ENCODE results near the gene TEAD4. TPM values are rescaled to one million over a fixed set of nuclear protein-coding genes. Genes with fewer than 3 reads are reported as not detected.

Gene TEAD4
- total RNA-seq, 1 experiment from 2014 or later, result 127 TPM

DNA sequence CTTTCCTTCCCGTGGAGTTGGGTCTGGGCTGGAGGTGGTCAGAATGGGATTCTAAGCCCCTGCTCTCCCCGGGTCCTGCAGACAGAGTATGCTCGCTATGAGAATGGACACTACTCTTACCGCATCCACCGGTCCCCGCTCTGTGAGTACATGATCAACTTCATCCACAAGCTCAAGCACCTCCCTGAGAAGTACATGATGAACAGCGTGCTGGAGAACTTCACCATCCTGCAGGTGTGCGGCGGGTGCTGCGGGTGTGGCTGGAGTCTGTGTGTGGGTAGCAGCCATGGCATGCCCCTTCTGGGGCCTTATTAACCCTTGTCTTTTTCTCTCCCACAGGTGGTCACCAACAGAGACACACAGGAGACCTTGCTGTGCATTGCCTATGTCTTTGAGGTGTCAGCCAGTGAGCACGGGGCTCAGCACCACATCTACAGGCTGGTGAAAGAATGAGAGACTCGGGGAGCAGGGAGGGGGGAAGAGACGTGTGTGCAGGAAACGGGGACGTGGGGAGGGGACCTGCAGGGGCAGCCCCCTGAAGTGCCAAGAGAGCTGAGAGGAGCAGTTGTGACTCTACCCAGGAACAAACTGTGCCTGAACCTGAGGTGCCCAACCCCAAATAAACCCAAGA is 80.9 kb downstream of the TEAD4 start:
- no peak overlapping the region for H3K4ac ChIP-seq (ENCODE audit: low read depth, low read length)
- H2BK20ac ChIP-seq (ENCODE audit: low read depth, low read length, poor library complexity, severe bottlenecking), result no peak overlapping the region
- no peak overlapping the region for H4K8ac ChIP-seq (replicated peaks; ENCODE audit: insufficient read length, low read depth, low read length)
- no peak overlapping the region for H2BK12ac ChIP-seq (ENCODE audit: insufficient read length, low read depth, low read length)
- H2BK15ac ChIP-seq (ENCODE audit: low read depth, low read length), result no peak overlapping the region
- no peak for DNase-seq
- H4K5ac ChIP-seq (ENCODE audit: insufficient read length, low read depth, low read length), result no peak overlapping the region
- Mint-ChIP-seq H3K4me1 (peaks cover 10 to 11% of the 10 kb centered on the region in 2 experiments), H3K4me3 (no peak overlapping the region), H3K27me3 (ENCODE audit: low read depth) (peaks cover 1% of the 10 kb centered on the region), H3K27ac (peak overlapping the region in 1 of 3 experiments; percentile 90; a peak in 1 of 7 replicates), H3K9me3 (no peaks in the 10 kb centered on the region), H3K36me3 (ENCODE audit: insufficient read depth in 1 of 3, low read depth in 3 of 3) (peaks cover 22 to 85% (median 40%) of the 10 kb centered on the region in 3 experiments)
- H3K18ac ChIP-seq (ENCODE audit: insufficient read length, low read depth, low read length), result no peak overlapping the region
- H2AFZ ChIP-seq (ENCODE audit: low read length), result no peak overlapping the region
- H3K23ac ChIP-seq (ENCODE audit: insufficient read length, low read depth, low read length), result no peak overlapping the region
- no peak overlapping the region for H3K4me2 ChIP-seq (ENCODE audit: insufficient read depth, insufficient read length, low read length)
- H3K56ac ChIP-seq (ENCODE audit: insufficient read length, low read depth, low read length), result no peak overlapping the region
- no peaks in the 10 kb centered on the region for H4K20me1 ChIP-seq (ENCODE audit: control insufficient read depth, insufficient read depth, insufficient read length)
- no peak overlapping the region for H4K91ac ChIP-seq (ENCODE audit: insufficient read length, low read depth, low read length)
- H3K27me3 ChIP-seq (ENCODE audit: insufficient read depth, low read length), result no peaks in the 10 kb centered on the region
- H2BK120ac ChIP-seq (ENCODE audit: low read depth, low read length, poor library complexity, severe bottlenecking), result no peak overlapping the region
- H3K79me1 ChIP-seq (ENCODE audit: insufficient read depth, low read depth, low read length, poor library complexity, severe bottlenecking), result no peaks in the 10 kb centered on the region
- no peaks in the 10 kb centered on the region for H3K79me2 ChIP-seq (ENCODE audit: insufficient read depth, low read length)
- H3K23me2 ChIP-seq (ENCODE audit: insufficient read length, low read depth, low read length, poor library complexity, severe bottlenecking), result no peaks in the 10 kb centered on the region
- no peaks in the 10 kb centered on the region; the same call in 1 of the 2 replicates for H3K4me1 ChIP-seq (ENCODE audit: insufficient read depth, low read length)
- no peak overlapping the region for H3K27ac ChIP-seq (ENCODE audit: insufficient read length, low read depth, low read length)
- H3K14ac ChIP-seq (ENCODE audit: insufficient read depth, low read length), result no peak overlapping the region
- no peak overlapping the region for H2BK5ac ChIP-seq (ENCODE audit: insufficient read length, low read length)
- TF ChIP-seq, protein P1, sequence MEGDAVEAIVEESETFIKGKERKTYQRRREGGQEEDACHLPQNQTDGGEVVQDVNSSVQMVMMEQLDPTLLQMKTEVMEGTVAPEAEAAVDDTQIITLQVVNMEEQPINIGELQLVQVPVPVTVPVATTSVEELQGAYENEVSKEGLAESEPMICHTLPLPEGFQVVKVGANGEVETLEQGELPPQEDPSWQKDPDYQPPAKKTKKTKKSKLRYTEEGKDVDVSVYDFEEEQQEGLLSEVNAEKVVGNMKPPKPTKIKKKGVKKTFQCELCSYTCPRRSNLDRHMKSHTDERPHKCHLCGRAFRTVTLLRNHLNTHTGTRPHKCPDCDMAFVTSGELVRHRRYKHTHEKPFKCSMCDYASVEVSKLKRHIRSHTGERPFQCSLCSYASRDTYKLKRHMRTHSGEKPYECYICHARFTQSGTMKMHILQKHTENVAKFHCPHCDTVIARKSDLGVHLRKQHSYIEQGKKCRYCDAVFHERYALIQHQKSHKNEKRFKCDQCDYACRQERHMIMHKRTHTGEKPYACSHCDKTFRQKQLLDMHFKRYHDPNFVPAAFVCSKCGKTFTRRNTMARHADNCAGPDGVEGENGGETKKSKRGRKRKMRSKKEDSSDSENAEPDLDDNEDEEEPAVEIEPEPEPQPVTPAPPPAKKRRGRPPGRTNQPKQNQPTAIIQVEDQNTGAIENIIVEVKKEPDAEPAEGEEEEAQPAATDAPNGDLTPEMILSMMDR (conservative IDR thresholded peaks at IDR 0.05), result no peak
- H3T11ph ChIP-seq (ENCODE audit: low read length), result no peak overlapping the region
- H3K9me3 ChIP-seq (ENCODE audit: control insufficient read depth, low read depth, low read length), result no peaks in the 10 kb centered on the region
- no peak overlapping the region for H3K9ac ChIP-seq (ENCODE audit: extremely low read depth, insufficient read length, low read length)
- H2AK5ac ChIP-seq (ENCODE audit: insufficient read length, low read length), result no peak overlapping the region
- no CpG with 5 or more reads among the region's 15 CpGs for WGBS (ENCODE audit: extremely low coverage, insufficient read length, low lambda C conversion rate)
